Progenitor cell of endocrine pancreas (in vitro differentiated cells): Measurements from ENCODE around the gene SH3PXD2A. TPM values are rescaled to one million over a fixed set of nuclear protein-coding genes. Genes with fewer than 3 reads are reported as not detected.

Experiments
- DNase-seq: peaks from one replicate; pipeline ENCODE4 v3.0.0; 2021; ENCODE audit warnings: low spot score; ENCODE audit not compliant: unreplicated experiment
- H3K27ac Mint-ChIP-seq: 2 replicates; pipeline ENCODE4 v1.8.0; 2021; ENCODE audit warnings: mild to moderate bottlenecking, moderate library complexity, mixed read lengths
- H3K27me3 Mint-ChIP-seq: 2 replicates; pipeline ENCODE4 v1.8.0; 2021; ENCODE audit warnings: mixed read lengths
- H3K36me3 Mint-ChIP-seq: 2 replicates; pipeline ENCODE4 v1.8.0; 2022; ENCODE audit warnings: mixed read lengths; ENCODE audit not compliant: insufficient read depth
- H3K4me1 Mint-ChIP-seq: 2 replicates; pipeline ENCODE4 v1.8.0; 2021; ENCODE audit warnings: low read depth, mixed read lengths
- H3K4me3 Mint-ChIP-seq: 2 replicates; pipeline ENCODE4 v1.8.0; 2021; ENCODE audit warnings: low read depth, mild to moderate bottlenecking, moderate library complexity, mixed read lengths
- H3K9me3 Mint-ChIP-seq: 2 replicates; pipeline ENCODE4 v1.8.0; 2021; ENCODE audit warnings: low read depth, mixed read lengths
- CTCF ChIP-seq: fragments of 200-600 bp; sonication (generic); IDR thresholded peaks from one replicate; pipeline ENCODE4 v1.5.0; 2021; ENCODE audit warnings: antibody characterized with exemption, mild to moderate bottlenecking; ENCODE audit not compliant: unreplicated experiment
- total RNA-seq: library from RNA; stranded (reverse); gene quantifications from 2 replicates; pipeline ENCODE4 v1.2.1, GENCODE V29; 2021

SH3PXD2A gene
- total RNA-seq, 1 donor from 2014 or later: 28.0 TPM

GRCh38 chr10:103786020-103786419 lies 69.4 kb downstream of the SH3PXD2A start:
- no peaks in the 10 kb centered on the region for H3K9me3 Mint-ChIP-seq
- TF ChIP-seq CTCF: no peak
- no peak for DNase-seq
- no peak overlapping the region for H3K4me3 Mint-ChIP-seq
- H3K36me3 Mint-ChIP-seq: peaks cover 3% of the 10 kb centered on the region
- H3K4me1 Mint-ChIP-seq: peaks cover 11% of the 10 kb centered on the region
- no peak overlapping the region for H3K27ac Mint-ChIP-seq
- no peaks in the 10 kb centered on the region for H3K27me3 Mint-ChIP-seq

DNA sequence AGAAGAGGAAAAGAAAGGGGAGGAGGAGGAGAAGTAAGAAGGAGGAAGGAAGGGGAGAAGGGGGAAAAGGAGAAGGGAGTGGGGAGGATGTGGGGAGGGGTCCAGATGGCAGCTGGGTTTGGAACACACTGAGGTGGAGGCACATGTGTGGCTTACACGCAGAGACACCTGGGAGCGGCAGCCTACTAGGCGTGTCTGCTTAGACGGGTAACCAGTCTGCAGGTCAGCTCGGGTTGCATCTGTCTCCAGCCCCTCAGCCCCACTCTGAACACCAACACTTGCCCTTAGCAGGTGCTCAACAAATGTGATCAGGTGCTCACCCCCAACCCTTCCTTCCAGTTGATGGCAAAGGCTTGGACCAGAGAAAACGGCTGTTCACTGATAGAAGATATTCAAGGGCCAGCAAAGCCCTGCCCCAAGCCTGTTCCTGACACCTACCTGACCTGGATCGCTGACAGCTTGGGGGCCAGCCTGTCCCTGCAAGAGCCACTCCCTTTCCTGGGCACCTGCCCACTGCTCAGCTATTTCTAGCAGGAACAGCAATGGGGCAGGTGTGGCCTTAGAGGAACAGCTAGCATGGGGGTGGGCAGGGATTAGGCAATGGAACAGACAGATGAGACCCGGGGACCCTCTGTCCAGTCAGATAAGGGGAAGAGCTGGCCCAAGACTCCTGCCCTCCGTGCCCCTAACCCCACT lies 70.5 kb downstream of the SH3PXD2A start:
- Mint-ChIP-seq H3K36me3 (peaks cover 4% of the 10 kb centered on the region), H3K27ac (no peak overlapping the region), H3K9me3 (no peaks in the 10 kb centered on the region), H3K4me3 (no peak overlapping the region), H3K27me3 (no peaks in the 10 kb centered on the region), H3K4me1 (peaks cover 7% of the 10 kb centered on the region)
- no peak for TF ChIP-seq CTCF
- DNase-seq: no peak

GRCh38 chr10:103784089-103784488 lies 71.3 kb downstream of the SH3PXD2A start:
- no peak for TF ChIP-seq CTCF
- Mint-ChIP-seq H3K27ac (no peak overlapping the region), H3K36me3 (peaks cover 4% of the 10 kb centered on the region), H3K4me1 (peaks cover 2% of the 10 kb centered on the region), H3K4me3 (no peak overlapping the region), H3K27me3 (no peaks in the 10 kb centered on the region), H3K9me3 (no peaks in the 10 kb centered on the region)
- no peak for DNase-seq

DNA sequence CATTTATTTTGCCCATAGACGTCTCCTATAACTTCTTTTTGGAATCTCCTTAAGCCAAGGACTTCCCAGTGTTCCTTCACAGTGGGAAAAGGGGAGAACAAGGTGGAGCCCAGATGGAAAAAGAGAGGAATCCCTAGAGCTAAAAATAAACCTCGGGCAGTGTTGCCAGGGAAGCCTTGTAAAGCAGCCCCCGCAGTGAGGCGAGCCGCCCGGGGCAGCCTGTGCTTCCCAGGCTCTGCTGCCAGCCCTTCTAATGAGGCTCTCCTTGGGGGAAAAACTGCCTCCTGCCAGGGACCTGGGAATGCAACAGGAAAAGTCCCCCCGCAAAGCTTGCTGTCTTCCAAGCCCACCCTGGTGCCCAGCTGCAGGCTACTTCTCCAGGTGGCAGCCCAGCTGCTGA lies 71.7 kb downstream of the SH3PXD2A start:
- Mint-ChIP-seq H3K27ac (no peak overlapping the region), H3K9me3 (no peaks in the 10 kb centered on the region), H3K4me1 (peaks cover 2% of the 10 kb centered on the region), H3K27me3 (no peaks in the 10 kb centered on the region), H3K4me3 (no peak overlapping the region), H3K36me3 (peaks cover 4% of the 10 kb centered on the region)
- no peak for TF ChIP-seq CTCF
- DNase-seq: no peak

DNA sequence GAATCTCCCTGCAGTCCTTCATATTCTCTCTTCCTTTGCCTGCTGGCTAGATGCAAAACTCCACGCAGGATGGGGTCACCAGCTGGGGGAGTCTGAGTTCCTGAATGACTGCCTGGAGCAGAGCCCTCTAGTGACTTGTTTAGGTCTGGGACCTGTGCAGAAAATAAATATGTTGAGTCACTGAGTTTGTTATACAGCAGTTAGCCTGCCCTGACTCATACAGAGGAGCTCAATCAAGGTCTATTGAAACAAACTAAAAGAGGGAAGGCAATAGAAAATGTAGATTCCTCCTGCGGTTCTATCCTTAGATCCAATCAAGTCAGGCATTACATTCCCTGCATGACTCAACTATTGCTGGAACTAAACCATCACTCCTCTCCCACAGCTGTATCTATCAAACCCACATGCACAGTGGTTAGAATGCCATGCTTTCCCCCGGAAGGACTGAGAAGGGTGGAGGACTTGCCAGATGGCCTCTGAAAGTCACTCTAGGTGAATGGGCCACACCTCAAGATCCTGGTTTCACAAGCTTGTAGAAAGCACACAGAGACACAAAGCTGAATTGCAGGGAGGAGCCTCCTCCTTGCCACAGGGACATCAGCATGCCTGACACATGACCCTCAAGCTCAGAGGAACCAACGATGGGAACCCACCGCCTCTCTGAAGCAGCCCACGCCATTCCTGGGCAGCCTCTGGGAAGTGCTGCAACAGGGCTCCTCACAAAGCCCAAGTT lies 73.9 kb downstream of the SH3PXD2A start:
- Mint-ChIP-seq H3K4me3 (no peak overlapping the region), H3K9me3 (no peaks in the 10 kb centered on the region), H3K36me3 (peaks cover 4% of the 10 kb centered on the region), H3K4me1 (peaks cover 2% of the 10 kb centered on the region), H3K27me3 (no peaks in the 10 kb centered on the region), H3K27ac (no peak overlapping the region)
- TF ChIP-seq CTCF: no peak
- no peak for DNase-seq
